HCT116 (cell line): ENCODE data around the gene MAEA.

Experiments used
- EGR1 ChIP-seq: IDR thresholded peaks from 2 replicates; pipeline ENCODE4 v1.6.1; 2012; ENCODE audit warnings: low read depth
- POLR2A ChIP-seq: IDR thresholded peaks from 2 replicates; pipeline ENCODE4 v1.7.0; 2011; ENCODE audit warnings: borderline replicate concordance; ENCODE audit not compliant: insufficient read depth, insufficient read length; ENCODE audit errors: extremely low read depth
- POLR2AphosphoS5 ChIP-seq: IDR thresholded peaks from 2 replicates; pipeline ENCODE4 v1.6.1; 2011; ENCODE audit warnings: mild to moderate bottlenecking, low read depth, low read length, moderate library complexity
- TF ChIP-seq, protein P1 (sequence below), 3 experiments: fragments of 200-600 bp in 1 of 3; sonication (generic) in 1 of 3; IDR thresholded peaks in 2 of 3; conservative IDR thresholded peaks in 1 of 3; 2 replicates each; pipeline ENCODE4 v1.5.1; 2012 to 2017; ENCODE audit warnings: low read depth in 2 of 3, low read length in 2 of 3, antibody characterized with exemption in 1 of 3, borderline replicate concordance in 1 of 3, control low read depth in 1 of 3, mild to moderate bottlenecking in 1 of 3, mixed read lengths in 1 of 3, mixed run types in 1 of 3, moderate library complexity in 1 of 3; ENCODE audit not compliant: insufficient read depth in 1 of 3
- TF ChIP-seq, protein P2 (sequence below): IDR thresholded peaks from 2 replicates; pipeline ENCODE4 v1.6.1; 2012; ENCODE audit warnings: low read depth

DNA sequence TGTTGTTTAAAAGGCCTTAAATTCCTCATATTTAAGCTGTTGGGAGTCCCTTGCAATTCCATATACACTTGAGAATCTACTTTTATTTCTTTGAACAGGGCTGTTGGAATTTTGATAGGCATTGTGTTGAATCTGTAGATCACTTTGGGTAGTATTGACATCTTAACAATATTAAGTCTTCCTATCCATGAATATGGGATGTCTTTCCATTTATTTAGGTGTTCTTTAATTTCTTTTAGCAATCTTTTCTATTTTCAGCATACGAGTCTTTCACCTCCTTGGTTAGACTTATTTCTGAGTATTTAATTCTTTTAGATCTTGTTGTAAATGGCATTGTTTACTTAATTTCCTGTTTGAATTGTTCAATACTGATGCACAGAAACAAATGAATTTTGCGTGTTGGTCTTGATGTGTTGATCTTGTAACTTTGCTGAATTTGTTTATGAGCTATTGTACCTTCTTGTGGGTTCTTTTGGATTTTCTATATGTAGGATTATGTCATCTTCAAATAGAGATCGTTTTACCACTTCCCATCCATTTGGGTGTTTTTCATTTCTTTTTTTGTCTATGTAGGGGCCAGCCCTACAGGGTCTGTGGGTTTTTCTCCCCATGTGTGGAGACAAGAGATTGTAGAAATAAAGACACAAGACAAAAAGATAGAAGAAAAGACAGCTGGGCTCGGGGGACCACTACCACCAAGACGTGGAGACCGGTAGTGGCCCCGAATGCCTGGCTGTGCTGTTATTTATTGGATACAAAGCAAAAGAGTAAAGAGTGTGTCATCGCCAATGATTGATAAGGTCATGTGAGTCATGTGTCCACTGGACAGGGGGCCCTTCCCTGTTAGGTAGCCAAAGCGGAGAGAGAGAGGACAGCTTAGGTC, 22.6 kb upstream of the MAEA start:
- TF ChIP-seq, protein P1, sequence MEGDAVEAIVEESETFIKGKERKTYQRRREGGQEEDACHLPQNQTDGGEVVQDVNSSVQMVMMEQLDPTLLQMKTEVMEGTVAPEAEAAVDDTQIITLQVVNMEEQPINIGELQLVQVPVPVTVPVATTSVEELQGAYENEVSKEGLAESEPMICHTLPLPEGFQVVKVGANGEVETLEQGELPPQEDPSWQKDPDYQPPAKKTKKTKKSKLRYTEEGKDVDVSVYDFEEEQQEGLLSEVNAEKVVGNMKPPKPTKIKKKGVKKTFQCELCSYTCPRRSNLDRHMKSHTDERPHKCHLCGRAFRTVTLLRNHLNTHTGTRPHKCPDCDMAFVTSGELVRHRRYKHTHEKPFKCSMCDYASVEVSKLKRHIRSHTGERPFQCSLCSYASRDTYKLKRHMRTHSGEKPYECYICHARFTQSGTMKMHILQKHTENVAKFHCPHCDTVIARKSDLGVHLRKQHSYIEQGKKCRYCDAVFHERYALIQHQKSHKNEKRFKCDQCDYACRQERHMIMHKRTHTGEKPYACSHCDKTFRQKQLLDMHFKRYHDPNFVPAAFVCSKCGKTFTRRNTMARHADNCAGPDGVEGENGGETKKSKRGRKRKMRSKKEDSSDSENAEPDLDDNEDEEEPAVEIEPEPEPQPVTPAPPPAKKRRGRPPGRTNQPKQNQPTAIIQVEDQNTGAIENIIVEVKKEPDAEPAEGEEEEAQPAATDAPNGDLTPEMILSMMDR (IDR thresholded peaks at IDR 0.05 in 2 of 3, conservative IDR thresholded peaks at IDR 0.05 in 1 of 3; ENCODE audit: borderline replicate concordance in 1 of 3, insufficient read depth in 1 of 3, low read depth in 2 of 3, low read length in 2 of 3) = no peak
- TF ChIP-seq POLR2AphosphoS5 (no peak), POLR2A (no peak), EGR1 (no peak)
- TF ChIP-seq, protein P2, sequence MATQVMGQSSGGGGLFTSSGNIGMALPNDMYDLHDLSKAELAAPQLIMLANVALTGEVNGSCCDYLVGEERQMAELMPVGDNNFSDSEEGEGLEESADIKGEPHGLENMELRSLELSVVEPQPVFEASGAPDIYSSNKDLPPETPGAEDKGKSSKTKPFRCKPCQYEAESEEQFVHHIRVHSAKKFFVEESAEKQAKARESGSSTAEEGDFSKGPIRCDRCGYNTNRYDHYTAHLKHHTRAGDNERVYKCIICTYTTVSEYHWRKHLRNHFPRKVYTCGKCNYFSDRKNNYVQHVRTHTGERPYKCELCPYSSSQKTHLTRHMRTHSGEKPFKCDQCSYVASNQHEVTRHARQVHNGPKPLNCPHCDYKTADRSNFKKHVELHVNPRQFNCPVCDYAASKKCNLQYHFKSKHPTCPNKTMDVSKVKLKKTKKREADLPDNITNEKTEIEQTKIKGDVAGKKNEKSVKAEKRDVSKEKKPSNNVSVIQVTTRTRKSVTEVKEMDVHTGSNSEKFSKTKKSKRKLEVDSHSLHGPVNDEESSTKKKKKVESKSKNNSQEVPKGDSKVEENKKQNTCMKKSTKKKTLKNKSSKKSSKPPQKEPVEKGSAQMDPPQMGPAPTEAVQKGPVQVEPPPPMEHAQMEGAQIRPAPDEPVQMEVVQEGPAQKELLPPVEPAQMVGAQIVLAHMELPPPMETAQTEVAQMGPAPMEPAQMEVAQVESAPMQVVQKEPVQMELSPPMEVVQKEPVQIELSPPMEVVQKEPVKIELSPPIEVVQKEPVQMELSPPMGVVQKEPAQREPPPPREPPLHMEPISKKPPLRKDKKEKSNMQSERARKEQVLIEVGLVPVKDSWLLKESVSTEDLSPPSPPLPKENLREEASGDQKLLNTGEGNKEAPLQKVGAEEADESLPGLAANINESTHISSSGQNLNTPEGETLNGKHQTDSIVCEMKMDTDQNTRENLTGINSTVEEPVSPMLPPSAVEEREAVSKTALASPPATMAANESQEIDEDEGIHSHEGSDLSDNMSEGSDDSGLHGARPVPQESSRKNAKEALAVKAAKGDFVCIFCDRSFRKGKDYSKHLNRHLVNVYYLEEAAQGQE = no peak
